Mucosa of rectum (tissue), 2 donors: Measurements from ENCODE around the gene TLE6.
A peak's percentile ranks its signal among the peaks of the same experiment; 100 is the strongest.
"Not testable (repeated sequence)": the region's sequence is repeated elsewhere in the genome, so short reads cannot be mapped to it uniquely, and the experiment has no call there.

Experiments used
- H3K27ac ChIP-seq, 2 donors: one replicate each; pipeline ENCODE4 v1.7.0; 2013; ENCODE audit warnings: inconsistent platforms in 2 of 2, low read depth in 2 of 2, low read length in 2 of 2
- H3K27me3 ChIP-seq, 2 donors: one replicate each; pipeline ENCODE4 v1.7.0; 2013; ENCODE audit warnings: low read length in 2 of 2; ENCODE audit not compliant: control insufficient read depth in 2 of 2, insufficient read depth in 2 of 2
- H3K36me3 ChIP-seq, 2 donors: one replicate each; pipeline ENCODE4 v1.7.0; 2013; ENCODE audit warnings: low read length in 2 of 2; ENCODE audit not compliant: control insufficient read depth in 2 of 2, insufficient read depth in 2 of 2
- H3K4me1 ChIP-seq, 2 donors: one replicate each; pipeline ENCODE4 v1.7.0; 2013; ENCODE audit warnings: low read length in 2 of 2, mild to moderate bottlenecking in 1 of 2; ENCODE audit not compliant: control insufficient read depth in 2 of 2, insufficient read depth in 2 of 2
- H3K4me3 ChIP-seq, 2 donors: one replicate each; pipeline ENCODE4 v1.7.0; 2013; ENCODE audit warnings: low read length in 2 of 2
- H3K9ac ChIP-seq, 2 donors: one replicate each; pipeline ENCODE4 v1.7.0; 2013; ENCODE audit warnings: low read length in 2 of 2, low read depth in 1 of 2, mild to moderate bottlenecking in 1 of 2
- H3K9me3 ChIP-seq, 2 donors: one replicate each; pipeline ENCODE4 v1.7.0; 2013; ENCODE audit warnings: low read length in 2 of 2; ENCODE audit not compliant: control insufficient read depth in 2 of 2
- donor health status: healthy.
- donor health status: Normal muscosa, but diverticular disease.

The TLE6 gene

DNA sequence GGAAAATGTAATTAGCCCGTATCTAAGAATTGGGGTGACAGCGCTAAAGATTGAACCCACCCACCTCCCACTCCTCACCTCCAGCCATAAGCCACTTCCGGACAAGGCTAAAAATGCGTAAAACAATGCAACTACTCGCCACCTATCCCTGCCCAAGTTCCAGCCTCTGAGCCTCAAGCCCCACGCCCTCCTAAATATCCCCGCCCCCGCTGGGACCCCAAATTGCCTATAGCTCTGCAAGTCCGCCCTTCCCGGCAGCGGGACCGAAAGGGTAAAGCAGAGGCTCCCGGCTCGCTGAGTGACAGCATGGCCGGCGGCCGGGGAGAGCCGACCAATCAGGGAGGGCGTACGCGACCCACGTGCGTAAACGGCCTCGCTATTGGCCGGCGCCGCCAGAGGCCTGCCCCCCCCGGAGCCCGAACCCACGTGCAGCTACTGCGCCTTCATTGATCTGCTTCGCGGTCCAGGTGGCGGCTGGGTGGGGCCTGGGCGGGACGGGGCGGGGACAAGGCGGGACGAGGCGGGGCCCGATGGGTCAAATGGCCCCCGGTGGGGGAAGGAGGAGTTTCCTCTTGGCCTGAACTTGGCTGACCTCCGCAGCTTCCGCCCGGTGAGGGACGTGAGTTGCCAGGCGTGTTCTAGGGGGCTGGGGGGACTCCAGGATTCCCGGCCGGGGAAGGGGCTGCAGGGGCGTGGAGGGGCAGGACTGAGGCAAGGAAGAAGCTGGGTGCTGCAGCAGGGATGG is at the start of gene TLE6:
Gene TLE6 (plus strand): TSS at position 564 of the 745 bp plus-strand sequence. CDS start 670 bp downstream, outside the sequence.
- H3K27me3 ChIP-seq: no peaks in the 10 kb centered on the region
- peak within 1 kb of the TSS in 1 of 2 donors; percentile 16 for H3K27ac ChIP-seq
- peak within 1 kb of the TSS; percentile 63 to 85 for H3K4me3 ChIP-seq

DNA sequence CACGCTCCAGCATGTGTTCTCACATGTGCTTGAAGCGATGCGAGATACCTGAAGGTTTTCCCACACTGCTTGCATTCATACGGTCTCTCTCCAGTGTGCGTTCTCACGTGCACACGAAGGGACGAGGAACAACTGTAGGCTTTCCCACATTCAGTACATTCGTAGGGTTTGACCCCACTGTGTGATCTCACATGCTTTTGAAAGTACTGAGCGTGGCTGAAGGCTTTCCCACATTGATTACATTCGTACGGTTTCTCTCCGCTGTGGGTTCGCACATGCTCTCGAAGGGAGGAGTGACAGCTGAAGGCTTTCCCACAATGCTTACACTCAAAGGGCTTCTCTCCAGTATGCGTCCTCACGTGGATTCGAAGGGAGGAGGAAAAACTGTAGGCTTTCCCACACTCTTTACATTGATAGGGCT is 43.9 kb upstream of the TLE6 start:
- Histone ChIP-seq H3K4me1 (no peaks in the 10 kb centered on the region), H3K4me3 (peak overlapping the region in 1 of 2 donors; percentile 18), H3K27ac (no peak overlapping the region), H3K9ac (no peak overlapping the region), H3K27me3 (no peaks in the 10 kb centered on the region), H3K36me3 (peaks cover 26 to 38% of the 10 kb centered on the region in 2 donors), H3K9me3 (peaks cover 19 to 26% of the 10 kb centered on the region in 2 donors)

More for the DNA sequence above, at the start of gene TLE6:
- H3K36me3 ChIP-seq: no peaks in the 10 kb centered on the region
- H3K4me1 ChIP-seq: peaks cover 11 to 25% of the 10 kb centered on the region in 2 donors
- H3K9ac ChIP-seq: peak within 1 kb of the TSS; percentile 49 to 68
- H3K9me3 ChIP-seq: no peaks in the 10 kb centered on the region

DNA sequence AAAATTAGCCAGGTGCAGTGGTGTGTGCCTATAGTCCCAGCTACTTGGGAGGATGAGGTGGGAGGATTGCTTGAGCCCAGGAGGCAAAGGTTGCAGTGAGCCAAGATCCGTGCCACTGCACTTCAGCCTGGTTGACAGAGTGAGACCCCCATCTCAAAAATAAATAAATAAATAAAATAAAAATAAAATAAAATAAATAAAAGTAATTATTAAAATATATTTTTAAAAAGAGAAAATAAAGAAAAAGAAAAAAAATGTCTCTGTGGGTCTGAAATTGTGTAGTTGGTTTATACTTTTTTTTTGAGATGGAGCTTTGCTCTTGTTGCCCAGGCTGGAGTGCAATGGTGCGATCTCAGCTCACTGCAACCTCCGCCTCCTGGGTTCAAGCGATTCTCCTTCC is 41.5 kb upstream of the TLE6 start:
- H3K27me3 ChIP-seq, H3K4me1 ChIP-seq, H3K4me3 ChIP-seq, H3K9ac ChIP-seq, H3K27ac ChIP-seq: not testable (repeated sequence)
- Histone ChIP-seq H3K9me3 (peaks cover 19 to 24% of the 10 kb centered on the region in 2 donors), H3K36me3 (peaks cover 31 to 42% of the 10 kb centered on the region in 2 donors)

DNA sequence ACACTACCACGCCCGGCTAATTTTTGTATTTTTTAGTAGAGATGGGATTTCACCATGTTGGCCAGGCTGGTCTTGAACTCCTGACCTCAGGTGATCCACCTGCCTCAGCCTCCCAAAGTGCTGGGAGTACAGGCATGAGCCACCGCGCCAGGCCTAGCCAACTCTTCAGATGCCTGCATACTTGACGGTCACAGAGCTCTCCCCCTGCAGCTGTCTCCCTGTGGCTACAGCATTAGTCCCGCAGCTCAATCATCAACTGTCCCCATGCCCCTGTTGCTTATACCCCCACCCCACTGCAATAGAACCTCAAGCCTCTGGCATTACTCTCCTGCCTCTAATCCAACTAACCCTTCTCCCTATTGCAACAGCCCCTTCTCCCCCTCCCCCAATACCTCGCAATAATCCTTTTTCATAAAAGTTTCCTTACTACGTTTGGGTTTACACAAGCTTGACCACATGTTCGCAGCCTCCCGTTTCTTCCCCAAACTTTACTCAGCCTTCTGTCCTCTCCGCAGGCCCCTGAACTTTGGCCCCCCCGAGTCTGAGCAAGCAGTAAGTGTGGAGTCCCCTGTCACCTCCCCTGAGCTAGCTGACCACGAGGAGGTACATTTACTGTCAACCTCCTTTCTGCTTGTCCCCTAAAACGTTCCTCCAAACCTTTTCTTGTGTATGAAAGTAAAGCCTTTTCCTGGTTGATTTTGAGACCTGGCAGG is 34.3 kb upstream of the TLE6 start:
- no peak overlapping the region for H3K9ac ChIP-seq
- H3K9me3 ChIP-seq: no peaks in the 10 kb centered on the region

DNA sequence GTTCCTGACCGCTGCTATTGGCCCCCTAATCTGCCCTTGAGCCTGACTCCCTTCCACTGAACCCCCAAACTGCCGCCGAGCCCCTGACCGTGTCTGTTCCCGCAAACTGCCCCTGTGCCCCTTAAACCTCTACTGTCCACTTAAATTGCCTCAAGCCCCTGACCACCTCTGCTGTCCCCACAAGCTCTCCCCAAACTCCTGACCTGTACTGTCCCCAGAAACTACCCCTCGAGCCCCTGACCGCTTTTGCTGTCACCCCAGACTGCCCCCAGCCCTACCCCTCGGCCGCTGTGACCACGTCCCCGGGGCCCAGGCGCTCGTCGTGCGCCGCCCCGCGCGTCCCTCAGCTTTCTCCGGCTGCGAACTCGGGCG is 33.0 kb upstream of the TLE6 start:
- Histone ChIP-seq H3K27ac (peak overlapping the region; percentile 95), H3K4me3 (peak overlapping the region; percentile 89 to 94), H3K9ac (peak overlapping the region; percentile 77 to 93), H3K36me3 (peaks cover under 1 to 3% of the 10 kb centered on the region in 2 donors), H3K27me3 (no peaks in the 10 kb centered on the region), H3K9me3 (no peaks in the 10 kb centered on the region), H3K4me1 (peaks cover 10 to 14% of the 10 kb centered on the region in 2 donors)

More for the DNA sequence above, 34.3 kb upstream of the TLE6 start:
- Histone ChIP-seq H3K4me3 (no peak overlapping the region), H3K4me1 (peaks cover 7 to 9% of the 10 kb centered on the region in 2 donors), H3K27ac (no peak overlapping the region), H3K36me3 (peaks cover 5 to 9% of the 10 kb centered on the region in 2 donors), H3K27me3 (no peaks in the 10 kb centered on the region)

DNA sequence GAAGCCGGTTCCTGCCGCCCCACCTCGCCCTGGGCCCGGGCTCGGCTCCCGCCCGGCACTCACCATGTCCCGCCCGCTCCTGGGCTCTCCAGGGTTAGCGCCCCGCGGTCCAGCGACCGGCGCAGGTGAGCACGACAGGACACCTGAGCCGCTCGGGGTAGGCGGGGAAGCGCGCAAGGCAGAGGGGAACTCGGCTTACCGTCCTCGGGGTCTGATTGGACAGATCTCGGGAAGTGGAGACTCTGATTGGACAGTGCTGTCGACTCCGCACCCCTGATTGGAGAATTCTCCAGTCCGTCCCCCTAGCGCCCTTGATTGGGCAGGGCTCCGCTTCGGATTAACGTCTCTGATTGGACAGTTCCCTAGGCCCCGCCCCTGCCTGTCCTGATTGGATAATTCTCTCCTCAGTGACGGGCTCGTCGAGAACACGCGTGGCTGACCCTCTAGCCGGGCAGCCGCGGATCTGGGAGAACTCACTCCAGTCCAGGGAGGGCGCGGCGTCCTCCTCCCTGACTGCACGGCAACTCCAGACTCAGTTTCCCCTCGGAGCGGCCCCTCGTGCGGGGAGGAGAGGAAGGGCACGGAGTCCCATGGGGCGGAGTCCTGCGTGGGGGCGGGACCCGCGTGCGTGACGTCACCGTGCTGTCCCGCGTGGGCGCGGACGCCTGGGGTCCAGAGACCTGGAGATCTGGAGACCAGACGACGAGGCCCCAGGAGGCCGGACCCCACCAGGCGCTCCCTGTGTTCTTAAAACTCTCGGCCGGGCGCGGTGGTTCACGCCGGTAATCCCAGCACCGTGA is 32.4 kb upstream of the TLE6 start, which contains the start of gene ZNF77:
Gene ZNF77 (minus strand): TSS at position 197 of the 800 bp plus-strand sequence. CDS start 131 bp downstream, at position 66.
- Histone ChIP-seq H3K9ac (peak within 1 kb of the TSS; percentile 77 to 93), H3K4me3 (peak within 1 kb of the TSS; percentile 89 to 94), H3K36me3 (no peaks in the 10 kb centered on the region), H3K27ac (peak within 1 kb of the TSS; percentile 95), H3K27me3 (no peaks in the 10 kb centered on the region), H3K4me1 (peaks cover 15 to 20% of the 10 kb centered on the region in 2 donors), H3K9me3 (no peaks in the 10 kb centered on the region)

DNA sequence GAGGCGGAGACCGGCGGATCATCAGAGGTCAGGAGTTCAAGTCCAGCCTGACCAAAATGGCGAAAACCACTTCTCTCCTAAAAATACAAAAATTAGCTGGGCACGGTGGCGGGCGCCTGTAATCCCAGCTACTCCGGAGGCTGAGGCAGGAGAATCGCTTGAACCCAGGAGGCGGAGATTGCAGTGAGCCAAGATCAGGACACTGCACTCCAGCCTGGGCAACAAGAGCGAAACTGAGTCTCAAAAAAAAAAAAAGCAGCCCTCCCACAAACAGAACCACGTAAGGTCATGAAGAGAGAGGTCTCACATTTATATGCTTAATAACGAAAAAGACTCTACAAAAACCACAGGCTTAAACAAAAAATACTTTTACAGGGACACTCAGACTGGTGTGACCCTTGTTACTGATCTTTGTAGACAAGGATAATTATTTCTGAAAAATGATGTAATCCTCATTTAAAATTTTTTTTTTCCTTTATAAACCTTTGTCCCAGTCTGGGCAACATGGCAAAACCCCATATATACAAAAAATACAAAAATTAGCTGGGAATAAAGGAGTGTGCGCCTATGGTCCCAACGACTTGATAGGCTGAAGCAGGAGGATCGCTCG is 31.7 kb upstream of the TLE6 start:
- peak overlapping the region; percentile 77 to 93 for H3K9ac ChIP-seq

DNA sequence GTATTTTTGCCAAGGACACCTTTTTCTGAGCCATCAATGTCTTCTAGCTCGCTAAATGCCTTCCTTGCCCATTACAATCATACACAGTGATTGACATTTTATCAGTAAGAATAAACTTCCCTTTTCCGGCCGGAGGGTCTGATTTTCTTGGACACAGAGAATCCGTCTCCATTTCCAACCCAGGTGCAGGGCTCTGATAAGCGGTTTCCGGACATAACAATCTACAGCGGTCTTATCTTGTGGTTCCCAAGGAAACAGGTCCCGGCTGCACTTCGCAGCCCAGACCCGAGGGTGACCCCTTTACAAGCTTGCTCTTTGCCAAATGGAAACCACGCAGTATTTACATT is 27.5 kb upstream of the TLE6 start:
- Histone ChIP-seq H3K4me3 (peak overlapping the region; percentile 96 to 99), H3K27me3 (no peaks in the 10 kb centered on the region), H3K36me3 (no peaks in the 10 kb centered on the region), H3K27ac (peak overlapping the region; percentile 98 to 99), H3K9me3 (no peaks in the 10 kb centered on the region), H3K9ac (peak overlapping the region; percentile 84 to 99), H3K4me1 (peaks cover 20 to 22% of the 10 kb centered on the region in 2 donors)

More for the DNA sequence above, 31.7 kb upstream of the TLE6 start:
- Histone ChIP-seq H3K4me1 (peaks cover 15 to 23% of the 10 kb centered on the region in 2 donors), H3K4me3 (peak overlapping the region; percentile 89 to 94), H3K27me3 (no peaks in the 10 kb centered on the region), H3K27ac (peak overlapping the region; percentile 95), H3K9me3 (no peaks in the 10 kb centered on the region), H3K36me3 (no peaks in the 10 kb centered on the region)

DNA sequence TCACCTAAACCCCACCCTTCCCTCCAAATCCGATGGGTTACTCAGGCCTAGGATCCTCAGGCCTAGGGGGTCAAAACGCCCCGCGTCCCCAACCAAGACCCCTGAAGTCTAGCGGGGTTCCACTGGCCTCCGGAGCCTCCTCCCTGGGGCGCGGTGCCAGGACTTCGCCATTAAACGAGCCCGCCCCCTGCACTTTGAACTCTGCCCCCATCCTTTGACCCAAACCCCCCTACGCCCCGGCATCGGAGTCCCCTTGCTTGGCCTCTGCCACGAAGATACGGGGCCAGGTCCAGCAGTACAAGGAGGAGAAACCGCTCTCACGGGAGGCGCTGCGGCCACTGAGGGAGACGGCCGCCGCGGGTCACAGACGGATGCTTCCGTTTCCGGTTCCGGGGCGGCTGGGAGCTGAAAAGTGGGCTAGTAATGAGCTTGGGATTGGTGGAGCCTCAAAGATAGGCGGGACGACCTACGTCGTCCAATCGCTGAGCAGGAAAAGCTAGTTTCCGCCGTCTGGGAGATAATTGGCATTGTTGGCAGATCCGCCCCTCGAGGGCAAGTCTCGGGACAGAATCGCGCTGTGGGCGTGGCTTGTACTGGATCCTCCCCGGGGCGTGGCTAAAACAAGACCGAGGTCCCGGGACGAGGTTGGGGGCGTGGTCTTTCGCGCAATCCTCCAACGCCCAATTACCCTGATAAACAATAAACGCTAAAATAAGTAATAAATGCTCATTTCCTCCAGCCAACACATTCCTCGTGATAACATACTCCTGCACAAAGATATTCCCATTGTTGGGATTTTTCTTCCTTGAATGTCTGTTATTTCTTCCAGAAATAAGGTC is 26.9 kb upstream of the TLE6 start:
- Histone ChIP-seq H3K9ac (peak overlapping the region; percentile 84 to 99), H3K27ac (peak overlapping the region; percentile 98 to 99), H3K4me3 (peak overlapping the region; percentile 96 to 99), H3K4me1 (peaks cover 20 to 21% of the 10 kb centered on the region in 2 donors), H3K9me3 (no peaks in the 10 kb centered on the region), H3K36me3 (no peaks in the 10 kb centered on the region), H3K27me3 (no peaks in the 10 kb centered on the region)
